GM12875 (cell line): ENCODE results near the gene MFAP2.

Experiments
- H3K4me3 ChIP-seq: one replicate; pipeline ENCODE4 v1.5.1; 2011; ENCODE audit warnings: low read depth, low read length, control low read depth
- CTCF ChIP-seq: IDR thresholded peaks from 2 replicates; pipeline ENCODE4 v1.5.1; 2011; ENCODE audit warnings: low read depth, mild to moderate bottlenecking, control low read depth, inconsistent platforms, low read length, moderate library complexity, borderline replicate concordance; ENCODE audit not compliant: insufficient read depth

MFAP2 gene

GRCh38 chr1:17008208-17008855, 27.9 kb upstream of the MFAP2 start:
- no peak overlapping the region for H3K4me3 ChIP-seq
- TF ChIP-seq CTCF = no peak

- no peak overlapping the region for H3K4me3 ChIP-seq
- TF ChIP-seq CTCF = no peak
Observed at GRCh38 chr1:17007121-17007520, 26.7 kb upstream of the MFAP2 start.

- no peak for TF ChIP-seq CTCF
- H3K4me3 ChIP-seq = no peak overlapping the region
Observed at GRCh38 chr1:17005365-17005740, 24.9 kb upstream of the MFAP2 start.

GRCh38 chr1:17004466-17005364, 24.3 kb upstream of the MFAP2 start:
- no peak overlapping the region for H3K4me3 ChIP-seq
- TF ChIP-seq CTCF = no peak

GRCh38 chr1:17002524-17002902, 22.1 kb upstream of the MFAP2 start:
- no peak overlapping the region for H3K4me3 ChIP-seq
- TF ChIP-seq CTCF = no peak

GRCh38 chr1:17001760-17002523, 21.5 kb upstream of the MFAP2 start:
- no peak for TF ChIP-seq CTCF
- H3K4me3 ChIP-seq = no peak overlapping the region
